ENCODE data around the gene TAF15.

TAF15 gene

DNA sequence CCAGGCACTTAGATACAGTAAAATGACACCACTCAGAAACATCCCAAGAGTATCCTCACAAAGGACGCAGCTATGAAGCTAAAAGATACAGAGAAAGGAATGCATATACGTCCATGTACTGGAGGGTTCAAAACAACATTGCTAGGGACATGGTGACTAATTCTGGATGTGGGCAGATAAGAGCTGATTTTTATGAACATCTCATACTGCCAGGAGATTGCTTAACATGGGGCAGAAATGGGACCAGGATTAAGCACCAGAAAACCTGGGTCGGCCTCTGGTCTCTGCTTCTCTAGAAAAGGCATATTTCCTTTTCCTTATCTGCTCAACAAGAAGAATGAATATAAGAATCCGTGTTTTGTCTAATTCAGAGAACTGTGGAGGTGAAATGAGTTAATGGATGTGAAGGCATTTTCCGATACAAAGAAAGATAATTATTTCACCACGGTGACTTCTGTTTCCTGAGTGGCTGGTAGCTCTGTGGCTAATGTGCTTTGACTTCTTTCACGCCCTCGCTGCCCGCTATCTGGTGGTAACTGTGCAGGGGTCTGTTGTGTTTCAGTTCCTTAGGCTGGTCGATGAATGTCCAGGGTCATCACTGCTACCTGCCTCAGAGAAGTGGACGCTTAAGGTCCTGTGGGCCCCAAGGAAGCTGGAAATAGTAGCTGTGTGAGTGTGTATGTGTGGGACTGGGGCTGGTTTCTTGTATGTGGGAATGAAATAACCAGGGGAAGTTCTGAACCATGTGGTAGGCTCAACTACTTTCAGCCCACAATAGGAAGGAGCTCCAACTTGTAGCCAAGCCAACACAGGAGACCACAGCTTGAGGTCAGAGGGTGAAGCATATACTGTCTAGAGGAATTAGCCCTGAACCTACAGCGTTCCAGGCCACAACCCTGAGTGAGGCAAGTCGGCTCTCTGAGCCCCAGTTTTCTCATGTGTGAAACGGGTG, 86.6 kb downstream of the TAF15 start:
- DNase-seq (ENCODE audit: insufficient read length, low spot score) = no peak
- FAIRE-seq = no peak

Data from HTR-8/SVneo (cell line).